GM18873 (cell line): Measurements from ENCODE around the gene CRB3.

Experiments used
- ATAC-seq: cut with Tn5 transposase; IDR thresholded peaks from one replicate; pipeline ENCODE4 v1.9.1; 2021; ENCODE audit warnings: mild to moderate bottlenecking, moderate library complexity, moderate number of reproducible peaks; ENCODE audit not compliant: unreplicated experiment, low FRiP score

CRB3 gene

GRCh38 chr19:6465006-6465405, 935 bp downstream of the CRB3 start:
- ATAC-seq: no peak

GRCh38 chr19:6465663-6466062, 1.6 kb downstream of the CRB3 start:
- no peak for ATAC-seq

GRCh38 chr19:6466526-6467248, 2.6 kb downstream of the CRB3 start:
- no peak for ATAC-seq

GRCh38 chr19:6467384-6467783, 3.3 kb downstream of the CRB3 start:
- ATAC-seq: no peak

- ATAC-seq: no peak
These were observed 6.1 kb downstream of the CRB3 start for GRCh38 chr19:6470173-6470572.

- no peak for ATAC-seq
These were observed 7.0 kb downstream of the CRB3 start for GRCh38 chr19:6471076-6471475.

GRCh38 chr19:6472713-6473112, 8.6 kb downstream of the CRB3 start:
- ATAC-seq: no peak

- ATAC-seq: no peak
These were observed 9.6 kb downstream of the CRB3 start for GRCh38 chr19:6473647-6474046.

- ATAC-seq: no peak
These were observed 11.4 kb downstream of the CRB3 start for GRCh38 chr19:6475321-6476108.

GRCh38 chr19:6476155-6476895, 12.3 kb downstream of the CRB3 start:
- ATAC-seq: no peak

- ATAC-seq: no peak
These were observed 12.9 kb downstream of the CRB3 start for GRCh38 chr19:6476896-6477431.

- no peak for ATAC-seq
These were observed 14.7 kb downstream of the CRB3 start for GRCh38 chr19:6478815-6479214.

- no peak for ATAC-seq
These were observed 15.8 kb downstream of the CRB3 start for GRCh38 chr19:6479836-6480398.

GRCh38 chr19:6480848-6481415, 16.9 kb downstream of the CRB3 start:
- ATAC-seq: no peak

GRCh38 chr19:6481541-6482342, 17.7 kb downstream of the CRB3 start, which contains the start of gene DENND1C:
DENND1C (minus strand) TSS chr19:6481787; CDS start chr19:6481695, 92 bp downstream.
- no peak for ATAC-seq

- no peak for ATAC-seq
These were observed 18.2 kb downstream of the CRB3 start for GRCh38 chr19:6482343-6482686.

GRCh38 chr19:6483235-6483634, 19.2 kb downstream of the CRB3 start:
- no peak for ATAC-seq

GRCh38 chr19:6484230-6484629, 20.2 kb downstream of the CRB3 start:
- no peak for ATAC-seq

- no peak for ATAC-seq
These were observed 20.8 kb downstream of the CRB3 start for GRCh38 chr19:6484831-6485230.
